Pancreas (tissue), 10 donors: ENCODE data around the gene MYBPH. TPM values are rescaled to one million over a fixed set of nuclear protein-coding genes. Genes with fewer than 3 reads are reported as not detected.

Source experiments
- ATAC-seq, 4 donors: fragments of 200-7000 bp; cut with Tn5 transposase; one replicate each; pipeline versions ENCODE4 v1.8.0 to v1.9.1; 2020; ENCODE audit warnings: mild to moderate bottlenecking in 4 of 4, moderate library complexity in 4 of 4
- DNase-seq, 6 donors: peaks; one replicate each; pipeline ENCODE4 v3.0.0-alpha.2; 2020
- FAIRE-seq: peaks from 2 replicates; lab custom pipeline; 2012; peaks lifted over from hg19 to GRCh38; lab: Jason Lieb, UNC
- H3K27ac ChIP-seq, 4 donors: fragments of 200-600 bp; sonication (generic); 1 replicate in 3 of 4; 2 replicates in 1 of 4; pipeline versions ENCODE4 v1.5.0 to v1.8.0; 2020
- H3K27me3 ChIP-seq, 4 donors: fragments of 200-600 bp; one replicate each; pipeline ENCODE4 v1.8.0; 2021
- H3K36me3 ChIP-seq, 3 donors: fragments of 200-600 bp; sonication (generic) in 1 of 3; one replicate each; pipeline versions ENCODE4 v1.5.0 to v1.8.0; 2020 to 2021
- H3K4me1 ChIP-seq, 3 donors: fragments of 200-600 bp; one replicate each; pipeline ENCODE4 v1.8.0; 2021
- H3K4me3 ChIP-seq, 4 donors: fragments of 200-600 bp; sonication (generic) in 2 of 4; one replicate each; pipeline versions ENCODE4 v1.5.0 to v1.8.0; 2020 to 2021
- H3K9me3 ChIP-seq, 4 donors: fragments of 200-600 bp; one replicate each; pipeline ENCODE4 v1.8.0; 2021
- CTCF ChIP-seq, 4 donors: fragments of 200-600 bp; sonication (generic) in 3 of 4; IDR thresholded peaks; one replicate each; pipeline versions ENCODE4 v1.5.0 to v1.8.0; 2021; ENCODE audit warnings: antibody characterized with exemption in 4 of 4
- WGBS, 2 donors: extraction: QIAGEN DNeasy Blood & Tissue Kit; methylation state at CpG; one replicate each; pipeline ENCODE4 v1.1.7; 2013; 5-methylcytosine and 5-hydroxymethylcytosine counted together
- intact Hi-C, 3 donors: fragments of 100-400 bp; cut with DNase I; formaldehyde crosslinking; loops; one replicate each; pipeline versions ENCODE4 v1.11.1 to v1.14.2; 2022
- polyA plus RNA-seq, 2 donors: library from polyadenylated mRNA; stranded (reverse); fragments of 200-250 nt; gene quantifications; one replicate each; pipeline ENCODE4 v1.2.3, GENCODE V29; 2013
- total RNA-seq, 6 donors: library from RNA; stranded (reverse); fragmentation: NEBNext Ultra II Directional in 4 of 6; extraction: Animal tissue kit (Norgen Biotek cat#: 25700) in 4 of 6; gene quantifications; one replicate each; pipeline versions ENCODE4 v1.2.1 to v1.2.4, GENCODE V29; 2021 to 2023
- donor health status: healthy with polysubstance abuse.
- donor health status: DM: no; HTN: no; CAD: no; lungs with moderate emphysema.
- donor health status: DM: no; HTN: no; CAD: no.
- donor health status: control.
- donor health status: control.
- donor health status: Bipolar disorder and iron deficiency.
- donor health status: DM: yes; HTN: yes; CAD: no.
- donor health status: DM: no; HTN: no; CAD: no.
- donor health status: DM: no; HTN: no; CAD: no.
- donor health status: DM: yes; HTN: yes; CAD: no.

MYBPH gene
- total and polyA plus RNA-seq, 8 donors, result not detected

- no peak overlapping the region for H3K4me3 ChIP-seq
- H3K27me3 ChIP-seq, result no peaks in the 10 kb centered on the region
- H3K27ac ChIP-seq, result no peak overlapping the region
- no peak for TF ChIP-seq CTCF (IDR thresholded peaks at IDR 0.05)
- intact Hi-C loops, result no loop called here
- no peaks in the 10 kb centered on the region for H3K36me3 ChIP-seq
- DNase-seq (peak in 1 of 6 donors; percentile 20), ATAC-seq (no peak), FAIRE-seq (no peak)
- H3K9me3 ChIP-seq, result no peaks in the 10 kb centered on the region
- no peaks in the 10 kb centered on the region for H3K4me1 ChIP-seq
- 83 to 87% methylated on average over 9 of the region's 9 CpGs for WGBS, 2 donors
Measured at GRCh38 chr1:203176273-203177035, 828 bp upstream of the MYBPH start.

- Histone ChIP-seq H3K27me3 (no peaks in the 10 kb centered on the region), H3K4me3 (no peak overlapping the region), H3K27ac (no peak overlapping the region), H3K9me3 (no peaks in the 10 kb centered on the region), H3K36me3 (no peaks in the 10 kb centered on the region), H3K4me1 (no peaks in the 10 kb centered on the region)
- no peak for FAIRE-seq
- WGBS, 2 donors, result 55 to 58% methylated on average over 9 of the region's 9 CpGs
- intact Hi-C loops, result no loop called here
- peak in 3 of 6 donors; percentile 24 to 61 (median 27) for DNase-seq
- TF ChIP-seq CTCF (IDR thresholded peaks at IDR 0.05), result no peak
- ATAC-seq, result peak in 2 of 4 donors; percentile 29 to 44
Measured at GRCh38 chr1:203175827-203176241, 208 bp upstream of the MYBPH start.

- no peak overlapping the region for H3K27ac ChIP-seq
- intact Hi-C loops, result loop anchor here in 2 of 3 donors (5.0 kb wide), 1 partner anchor 52 kb away; no protein-coding TSS in a partner anchor
- TF ChIP-seq CTCF (IDR thresholded peaks at IDR 0.05), result no peak
- H3K27me3 ChIP-seq, result no peaks in the 10 kb centered on the region
- WGBS, 2 donors, result 81 to 93% methylated on average over 12 of the region's 12 CpGs
- DNase-seq (peak in 1 of 6 donors; percentile 37), ATAC-seq (no peak), FAIRE-seq (no peak)
- no peaks in the 10 kb centered on the region for H3K4me1 ChIP-seq
- no peak overlapping the region for H3K4me3 ChIP-seq
- no peaks in the 10 kb centered on the region for H3K9me3 ChIP-seq
- no peaks in the 10 kb centered on the region for H3K36me3 ChIP-seq
Measured at GRCh38 chr1:203174324-203174985, 1.2 kb downstream of the MYBPH start.

- WGBS, 2 donors, result 60 to 62% methylated on average over 5 of the region's 5 CpGs
- FAIRE-seq (no peak), ATAC-seq (peak in 1 of 4 donors; percentile 20), DNase-seq (peak in 1 of 6 donors; percentile 22)
- no peak overlapping the region for H3K27ac ChIP-seq
- H3K9me3 ChIP-seq, result no peaks in the 10 kb centered on the region
- no peaks in the 10 kb centered on the region for H3K4me1 ChIP-seq
- no peaks in the 10 kb centered on the region for H3K36me3 ChIP-seq
- no peak for TF ChIP-seq CTCF (IDR thresholded peaks at IDR 0.05)
- H3K4me3 ChIP-seq, result no peak overlapping the region
- no peaks in the 10 kb centered on the region for H3K27me3 ChIP-seq
- intact Hi-C loops, result loop anchor here in 2 of 3 donors (5.0 kb wide), 1 partner anchor 51 kb away; no protein-coding TSS in a partner anchor
Measured at GRCh38 chr1:203173566-203173965, 2.1 kb downstream of the MYBPH start.
